IMR-90 (cell line): Measurements from ENCODE around the gene GADL1. TPM values are rescaled to one million over a fixed set of nuclear protein-coding genes. Genes with fewer than 3 reads are reported as not detected.

Source experiments
- ATAC-seq: fragments of 200-7000 bp; cut with Tn5 transposase; 2 replicates; pipeline ENCODE4 v1.9.1; 2020; ENCODE audit warnings: low read depth, mild to moderate bottlenecking, moderate library complexity
- BruUV-seq: library from RNA; stranded (reverse); fragments of 400-500 nt; replicated peaks from 2 replicates; lab custom pipeline; 2021; lab: Mats Ljungman, UMichigan
- CTCF ChIA-PET: fragments of 300-600 bp; formaldehyde crosslinking; extraction: SDS; loops from one replicate; lab custom pipeline; 2021; ENCODE audit warnings: antibody characterized with exemption; lab: Yijun Ruan, JAX
- POLR2A ChIA-PET: fragments of 300-600 bp; sonication (Branson Sonifier 250); formaldehyde crosslinking; loops from one replicate; lab custom pipeline; 2022; ENCODE audit warnings: antibody characterized with exemption; ENCODE audit not compliant: unreplicated experiment; lab: Charles Lee
- DNase-seq: peaks from one replicate; pipeline ENCODE4 v3.0.0; 2013
- H2AFZ ChIP-seq: replicated peaks from 2 replicates; pipeline ENCODE3; 2013; ENCODE audit warnings: low read length, mild to moderate bottlenecking; ENCODE audit not compliant: poor library complexity
- H2AK5ac ChIP-seq: 2 replicates; pipeline ENCODE4 v1.6.1; 2013; ENCODE audit warnings: low read depth, low read length, inconsistent platforms
- H2AK9ac ChIP-seq: replicated peaks from 2 replicates; pipeline ENCODE3; 2013; ENCODE audit warnings: mild to moderate bottlenecking, low read depth, low read length, moderate library complexity; ENCODE audit not compliant: poor library complexity
- H2BK120ac ChIP-seq: 2 replicates; pipeline ENCODE4 v1.6.1; 2013; ENCODE audit warnings: low read depth, low read length, inconsistent platforms
- H2BK15ac ChIP-seq: 3 replicates; pipeline ENCODE4 v1.6.1; 2013; ENCODE audit warnings: low read depth, low read length, inconsistent platforms
- H2BK20ac ChIP-seq: 2 replicates; pipeline ENCODE4 v1.6.1; 2013; ENCODE audit warnings: low read depth, mild to moderate bottlenecking, inconsistent platforms, low read length, moderate library complexity
- H2BK5ac ChIP-seq: 2 replicates; pipeline ENCODE4 v1.6.1; 2013; ENCODE audit warnings: mild to moderate bottlenecking, low read depth, low read length, inconsistent platforms; ENCODE audit not compliant: poor library complexity, severe bottlenecking
- H3K14ac ChIP-seq: replicated peaks from 2 replicates; pipeline ENCODE4 v1.6.1; 2013; ENCODE audit warnings: low read depth, low read length, inconsistent platforms
- H3K18ac ChIP-seq: 2 replicates; pipeline ENCODE4 v1.6.1; 2013; ENCODE audit warnings: low read depth, low read length, control low read depth
- H3K23ac ChIP-seq: 2 replicates; pipeline ENCODE4 v1.6.1; 2013; ENCODE audit warnings: low read depth, low read length, inconsistent platforms
- H3K27ac ChIP-seq: 2 replicates; pipeline ENCODE4 v1.5.1; 2013; ENCODE audit warnings: mild to moderate bottlenecking, control low read depth, low read length; ENCODE audit not compliant: insufficient read depth
- H3K27me3 ChIP-seq: 2 replicates; pipeline ENCODE4 v1.6.1; 2013; ENCODE audit warnings: low read length; ENCODE audit not compliant: control insufficient read depth, insufficient read depth
- H3K36me3 ChIP-seq: 2 replicates; pipeline ENCODE4 v1.6.1; 2013; ENCODE audit warnings: low read length, mixed read lengths; ENCODE audit not compliant: control insufficient read depth, insufficient read depth
- H3K4ac ChIP-seq: 2 replicates; pipeline ENCODE4 v1.6.1; 2013; ENCODE audit warnings: low read depth, low read length, inconsistent platforms
- H3K4me1 ChIP-seq: 2 replicates; pipeline ENCODE4 v1.6.1; 2013; ENCODE audit warnings: low read length, mixed read lengths; ENCODE audit not compliant: control insufficient read depth, insufficient read depth
- H3K4me2 ChIP-seq: 2 replicates; pipeline ENCODE4 v1.6.1; 2013; ENCODE audit warnings: low read depth, mild to moderate bottlenecking, control low read depth, low read length, moderate library complexity
- H3K4me3 ChIP-seq: 2 replicates; pipeline ENCODE4 v1.5.1; 2013; ENCODE audit warnings: low read depth, mild to moderate bottlenecking, control low read depth, low read length, moderate library complexity; ENCODE audit not compliant: insufficient read depth
- H3K56ac ChIP-seq: 2 replicates; pipeline ENCODE4 v1.6.1; 2013; ENCODE audit warnings: low read length, inconsistent platforms; ENCODE audit not compliant: insufficient read depth; ENCODE audit errors: extremely low read depth
- H3K79me1 ChIP-seq, 2 experiments: 2 replicates each; pipeline ENCODE4 v1.6.1; 2013; ENCODE audit warnings: low read length in 2 of 2, inconsistent platforms in 1 of 2, low read depth in 1 of 2
- H3K9ac ChIP-seq: 2 replicates; pipeline ENCODE4 v1.6.1; 2013; ENCODE audit warnings: low read depth, low read length, control low read depth
- H3K9me1 ChIP-seq: 2 replicates; pipeline ENCODE4 v1.6.1; 2013; ENCODE audit warnings: low read length, inconsistent platforms; ENCODE audit not compliant: insufficient read depth
- H3K9me3 ChIP-seq: 2 replicates; pipeline ENCODE4 v1.6.1; 2013; ENCODE audit warnings: low read length; ENCODE audit not compliant: control insufficient read depth, insufficient read depth
- H4K20me1 ChIP-seq: 2 replicates; pipeline ENCODE4 v1.6.1; 2013; ENCODE audit warnings: low read length, inconsistent platforms; ENCODE audit not compliant: insufficient read depth
- H4K5ac ChIP-seq: 2 replicates; pipeline ENCODE4 v1.6.1; 2013; ENCODE audit warnings: mild to moderate bottlenecking, low read depth, low read length, control low read depth
- H4K8ac ChIP-seq, 2 experiments: 2 replicates each; pipeline ENCODE4 v1.6.1; 2013; ENCODE audit warnings: low read depth in 2 of 2, low read length in 2 of 2, control low read depth in 1 of 2, inconsistent platforms in 1 of 2
- H4K91ac ChIP-seq: 2 replicates; pipeline ENCODE4 v1.6.1; 2013; ENCODE audit warnings: low read depth, low read length, inconsistent platforms; ENCODE audit not compliant: insufficient read depth
- BHLHE40 ChIP-seq: fragments of 150-350 bp; IDR thresholded peaks from 2 replicates; pipeline ENCODE4 v1.6.1; 2016; ENCODE audit warnings: mild to moderate bottlenecking, low read depth, low read length
- CEBPB ChIP-seq: IDR thresholded peaks from 2 replicates; pipeline ENCODE4 v1.6.1; 2012; ENCODE audit warnings: low read depth, low read length, improper control_type of control experiment
- CHD1 ChIP-seq: IDR thresholded peaks from 2 replicates; pipeline ENCODE4 v1.6.1; 2012; ENCODE audit warnings: low read depth, low read length, improper control_type of control experiment
- FOS ChIP-seq: fragments of 150-350 bp; IDR thresholded peaks from 2 replicates; pipeline ENCODE4 v1.6.1; 2016; ENCODE audit warnings: low read depth, low read length
- MAFK ChIP-seq: IDR thresholded peaks from 2 replicates; pipeline ENCODE4 v1.6.1; 2012; ENCODE audit warnings: low read depth, low read length, improper control_type of control experiment
- MAZ ChIP-seq: IDR thresholded peaks from 2 replicates; pipeline ENCODE4 v1.6.1; 2012; ENCODE audit warnings: low read depth, mild to moderate bottlenecking, low read length, improper control_type of control experiment, moderate library complexity, borderline replicate concordance
- MXI1 ChIP-seq: IDR thresholded peaks from 2 replicates; pipeline ENCODE4 v1.6.1; 2012; ENCODE audit warnings: low read depth, mild to moderate bottlenecking, low read length, moderate library complexity, borderline replicate concordance
- NFE2L2 ChIP-seq: fragments of 150-350 bp; IDR thresholded peaks from 2 replicates; pipeline ENCODE4 v1.6.1; 2016; ENCODE audit warnings: low read depth, mild to moderate bottlenecking, low read length
- POLR2A ChIP-seq: IDR thresholded peaks from 2 replicates; pipeline ENCODE4 v1.6.1; 2012; ENCODE audit warnings: mild to moderate bottlenecking, low read depth, low read length
- RAD21 ChIP-seq: IDR thresholded peaks from 2 replicates; pipeline ENCODE4 v1.6.1; 2012; ENCODE audit warnings: low read length, improper control_type of control experiment
- RCOR1 ChIP-seq: IDR thresholded peaks from 2 replicates; pipeline ENCODE4 v1.6.1; 2012; ENCODE audit warnings: mild to moderate bottlenecking, low read length, improper control_type of control experiment; ENCODE audit not compliant: insufficient replicate concordance
- RFX5 ChIP-seq: IDR thresholded peaks from 2 replicates; pipeline ENCODE4 v1.8.0; 2012; ENCODE audit warnings: low read depth, mild to moderate bottlenecking, low read length, moderate library complexity
- SMC3 ChIP-seq: fragments of 150-350 bp; IDR thresholded peaks from 2 replicates; pipeline ENCODE4 v1.6.1; 2016; ENCODE audit warnings: low read depth, mild to moderate bottlenecking, antibody characterized with exemption, low read length, moderate library complexity
- USF2 ChIP-seq: fragments of 150-350 bp; IDR thresholded peaks from 2 replicates; pipeline ENCODE4 v1.6.1; 2017; ENCODE audit warnings: mild to moderate bottlenecking, antibody characterized with exemption, low read length, low read depth
- WGBS, 2 experiments: methylation state at CpG; one replicate each; pipeline versions ENCODE4 v1.1.5 to v1.1.7; 2013; ENCODE audit warnings: missing lambda C conversion rate in 2 of 2; ENCODE audit not compliant: insufficient read length in 1 of 2; ENCODE audit errors: extremely low coverage in 2 of 2; 5-methylcytosine and 5-hydroxymethylcytosine counted together
- dilution Hi-C: fragments of 300-500 bp; cut with HindIII; formaldehyde crosslinking; loops from one replicate; pipeline ENCODE4 v1.14.3; 2018; ENCODE audit warnings: low sequenced_read_pairs; ENCODE audit not compliant: unreplicated experiment
- in situ Hi-C: fragments of 300-500 bp; cut with MboI; formaldehyde crosslinking; loops from 3 replicates; pipeline ENCODE4 v1.14.3; 2019; ENCODE audit warnings: low sequenced_read_pairs, inconsistent platforms, mixed read lengths
- intact Hi-C: fragments of 100-400 bp; cut with micrococcal nuclease; formaldehyde crosslinking; loops from 2 replicates; pipeline ENCODE4 v1.10.0; 2022
- polyA plus RNA-seq, 3 experiments: library from polyadenylated mRNA; depleted of rRNA; stranded (reverse); fragments of >200 nt; gene quantifications; 2 replicates each; pipeline ENCODE4 v1.2.3, GENCODE V29; 2012; ENCODE audit warnings: low replicate concordance in 1 of 3
- total RNA-seq: library from RNA; depleted of rRNA; stranded (reverse); fragments of >200 nt; gene quantifications from 2 replicates; pipeline ENCODE4 v1.2.3, GENCODE V29; 2012
- TF ChIP-seq, protein P1 (sequence below): conservative IDR thresholded peaks from 2 replicates; pipeline ENCODE4 v1.5.1; 2012; ENCODE audit warnings: mild to moderate bottlenecking, low read depth, low read length, improper control_type of control experiment
- TF ChIP-seq, protein P2 (sequence below): fragments of 150-350 bp; IDR thresholded peaks from 2 replicates; pipeline ENCODE4 v1.6.1; 2016; ENCODE audit warnings: low read depth, mild to moderate bottlenecking, low read length, moderate library complexity, borderline replicate concordance

The GADL1 gene
- total and polyA plus RNA-seq, 2 of the 4 experiments (the other 2 are of a cell fraction), result not detected

DNA sequence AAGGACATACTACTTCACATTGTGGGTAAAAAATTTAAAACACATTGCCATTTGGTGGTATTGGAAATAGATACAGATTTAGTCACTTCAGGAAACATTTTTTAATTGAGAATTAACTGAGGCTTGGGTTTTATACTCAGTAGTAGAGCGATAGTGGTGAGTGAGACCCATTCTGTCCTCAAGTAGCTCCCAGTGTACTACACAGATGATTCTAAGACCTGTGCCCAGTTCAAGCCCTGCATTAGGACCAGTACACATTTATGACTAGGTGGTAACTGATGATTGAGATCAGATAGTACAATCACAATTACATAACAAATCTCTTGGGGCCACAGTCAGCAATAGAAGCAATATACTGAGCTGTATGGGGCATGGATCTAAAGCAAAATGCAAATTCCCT lies 67.4 kb downstream of the GADL1 start:
- POLR2A ChIA-PET, result no interaction called here
- H3K18ac ChIP-seq, result no peak overlapping the region
- H4K91ac ChIP-seq, result no peak overlapping the region
- no peak overlapping the region for H3K27ac ChIP-seq
- H3K23ac ChIP-seq, result no peak overlapping the region
- H4K5ac ChIP-seq, result no peak overlapping the region
- no peak overlapping the region for H2AK5ac ChIP-seq
- WGBS, 2 experiments, result no CpG with 5 or more reads among the region's 1 CpG
- no peaks in the 10 kb centered on the region for H3K9me3 ChIP-seq
- no peaks in the 10 kb centered on the region for H3K4me1 ChIP-seq
- H3K27me3 ChIP-seq, result no peaks in the 10 kb centered on the region
- ATAC-seq (no peak), DNase-seq (no peak)
- H2AFZ ChIP-seq, result no peak overlapping the region
- no peak overlapping the region for H2BK5ac ChIP-seq
- H4K8ac ChIP-seq, result no peak overlapping the region
- H2BK20ac ChIP-seq, result no peak overlapping the region
- dilution Hi-C loops (no loop called here), in situ Hi-C loops (no loop called here), intact Hi-C loops (loop anchor here (5.0 kb wide), 1 partner anchor 420 kb away; no protein-coding TSS in a partner anchor)
- no peaks in the 10 kb centered on the region for H3K9me1 ChIP-seq
- no peaks in the 10 kb centered on the region for H3K36me3 ChIP-seq
- H3K56ac ChIP-seq, result no peak overlapping the region
- no peak overlapping the region for H3K4me3 ChIP-seq
- no peak for TF ChIP-seq FOS
- TF ChIP-seq MAFK, result no peak
- no peak for TF ChIP-seq CEBPB
- no peak for TF ChIP-seq RFX5
- TF ChIP-seq BHLHE40, result no peak
- TF ChIP-seq MXI1, result no peak
- no peak for TF ChIP-seq SMC3
- TF ChIP-seq, protein P1, sequence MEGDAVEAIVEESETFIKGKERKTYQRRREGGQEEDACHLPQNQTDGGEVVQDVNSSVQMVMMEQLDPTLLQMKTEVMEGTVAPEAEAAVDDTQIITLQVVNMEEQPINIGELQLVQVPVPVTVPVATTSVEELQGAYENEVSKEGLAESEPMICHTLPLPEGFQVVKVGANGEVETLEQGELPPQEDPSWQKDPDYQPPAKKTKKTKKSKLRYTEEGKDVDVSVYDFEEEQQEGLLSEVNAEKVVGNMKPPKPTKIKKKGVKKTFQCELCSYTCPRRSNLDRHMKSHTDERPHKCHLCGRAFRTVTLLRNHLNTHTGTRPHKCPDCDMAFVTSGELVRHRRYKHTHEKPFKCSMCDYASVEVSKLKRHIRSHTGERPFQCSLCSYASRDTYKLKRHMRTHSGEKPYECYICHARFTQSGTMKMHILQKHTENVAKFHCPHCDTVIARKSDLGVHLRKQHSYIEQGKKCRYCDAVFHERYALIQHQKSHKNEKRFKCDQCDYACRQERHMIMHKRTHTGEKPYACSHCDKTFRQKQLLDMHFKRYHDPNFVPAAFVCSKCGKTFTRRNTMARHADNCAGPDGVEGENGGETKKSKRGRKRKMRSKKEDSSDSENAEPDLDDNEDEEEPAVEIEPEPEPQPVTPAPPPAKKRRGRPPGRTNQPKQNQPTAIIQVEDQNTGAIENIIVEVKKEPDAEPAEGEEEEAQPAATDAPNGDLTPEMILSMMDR, result no peak
- no peak for TF ChIP-seq CHD1
- TF ChIP-seq, protein P2, sequence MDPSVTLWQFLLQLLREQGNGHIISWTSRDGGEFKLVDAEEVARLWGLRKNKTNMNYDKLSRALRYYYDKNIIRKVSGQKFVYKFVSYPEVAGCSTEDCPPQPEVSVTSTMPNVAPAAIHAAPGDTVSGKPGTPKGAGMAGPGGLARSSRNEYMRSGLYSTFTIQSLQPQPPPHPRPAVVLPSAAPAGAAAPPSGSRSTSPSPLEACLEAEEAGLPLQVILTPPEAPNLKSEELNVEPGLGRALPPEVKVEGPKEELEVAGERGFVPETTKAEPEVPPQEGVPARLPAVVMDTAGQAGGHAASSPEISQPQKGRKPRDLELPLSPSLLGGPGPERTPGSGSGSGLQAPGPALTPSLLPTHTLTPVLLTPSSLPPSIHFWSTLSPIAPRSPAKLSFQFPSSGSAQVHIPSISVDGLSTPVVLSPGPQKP, result no peak
- no peak for TF ChIP-seq NFE2L2
- TF ChIP-seq RAD21, result no peak
- no peak for TF ChIP-seq MAZ
- TF ChIP-seq USF2, result no peak
- TF ChIP-seq POLR2A, result no peak
- no peak for TF ChIP-seq RCOR1
- no TSS peak for BruUV-seq
- no peaks in the 10 kb centered on the region for H3K79me1 ChIP-seq
- H3K4ac ChIP-seq, result no peak overlapping the region
- no peak overlapping the region for H3K4me2 ChIP-seq
- H3K9ac ChIP-seq, result no peak overlapping the region
- no peak overlapping the region for H2AK9ac ChIP-seq
- no peaks in the 10 kb centered on the region for H4K20me1 ChIP-seq
- H3K14ac ChIP-seq, result no peak overlapping the region
- CTCF ChIA-PET, result no interaction called here
- H2BK15ac ChIP-seq, result no peak overlapping the region
- H2BK120ac ChIP-seq, result no peak overlapping the region
